ENCODE results near the gene GRB2. TPM values are rescaled to one million over a fixed set of nuclear protein-coding genes. Genes with fewer than 3 reads are reported as not detected.
"Not testable (repeated sequence)": the region's sequence is repeated elsewhere in the genome, so short reads cannot be mapped to it uniquely, and the experiment has no call there.

The GRB2 gene
- total RNA-seq, 2 experiments from 2014 or later = 167 to 179 TPM

- H3K9me3 Mint-ChIP-seq = no peaks in the 10 kb centered on the region
- H3K27ac Mint-ChIP-seq = no peak overlapping the region
- H3K27me3 Mint-ChIP-seq = no peaks in the 10 kb centered on the region
- ChIA-PET CTCF (interaction anchor here (1.1 to 1.4 kb wide), 2 partner anchors 14 to 128 kb away, joined by 4 to 9 read pairs; partner anchors contain the start of gene MIF4GD), POLR2A (interaction anchor here (0.6 to 7.1 kb wide), 4 partner anchors 9 to 254 kb away, joined by 3 to 78 read pairs (median 4); partner anchors contain the start of gene MIF4GD)
- H3K4me1 Mint-ChIP-seq (ENCODE audit: low read depth) = peaks cover 22% of the 10 kb centered on the region
- ATAC-seq (no peak), DNase-seq (no peak)
- no peak overlapping the region for H3K4me3 Mint-ChIP-seq
- TF ChIP-seq CTCF (IDR thresholded peaks at IDR 0.05) = no peak
- peaks cover 40% of the 10 kb centered on the region for H3K36me3 Mint-ChIP-seq (ENCODE audit: low read depth)
- intact Hi-C loops (cut with micrococcal nuclease) = no loop called here
These were observed 120.4 kb downstream of the GRB2 start for GRCh38 chr17:75285123-75285522.

- H3K4me1 Mint-ChIP-seq (ENCODE audit: low read depth); H3K9me3 Mint-ChIP-seq; H3K27ac Mint-ChIP-seq; ATAC-seq; H3K27me3 Mint-ChIP-seq; DNase-seq; H3K4me3 Mint-ChIP-seq; intact Hi-C loops (cut with micrococcal nuclease): not testable (repeated sequence)
- peaks cover 33% of the 10 kb centered on the region for H3K36me3 Mint-ChIP-seq (ENCODE audit: low read depth)
- POLR2A ChIA-PET = interaction anchor here (4.1 kb wide), 1 partner anchor 9 kb away, joined by 28 read pairs; the partner anchor contains the start of gene MIF4GD
- CTCF ChIA-PET = interaction anchor here (1.2 to 4.6 kb wide), 3 partner anchors 9 to 40 kb away, joined by 5 to 21 read pairs (median 6); partner anchors contain the start of genes MIF4GD and SLC25A19
These were observed 125.3 kb downstream of the GRB2 start for GRCh38 chr17:75280189-75280588.

- Mint-ChIP-seq H3K27ac (no peak overlapping the region), H3K36me3 (ENCODE audit: low read depth) (peaks cover 40% of the 10 kb centered on the region), H3K4me1 (ENCODE audit: low read depth) (peaks cover 8% of the 10 kb centered on the region), H3K9me3 (no peaks in the 10 kb centered on the region), H3K4me3 (no peak overlapping the region), H3K27me3 (no peaks in the 10 kb centered on the region)
- POLR2A ChIA-PET = interaction anchor here (0.5 to 1.5 kb wide), 4 partner anchors 12 to 129 kb away, joined by 3 to 9 read pairs (median 3); partner anchors contain the start of gene SLC25A19
- intact Hi-C loops (cut with micrococcal nuclease) = no loop called here
- no peak for TF ChIP-seq CTCF (IDR thresholded peaks at IDR 0.05)
- DNase-seq = no peak
- CTCF ChIA-PET = interaction anchor here (0.9 to 1.0 kb wide), 3 partner anchors 11 to 347 kb away, joined by 3 read pairs; no protein-coding TSS in a partner anchor
- ATAC-seq = no peak
These were observed 127.8 kb downstream of the GRB2 start for GRCh38 chr17:75277664-75278071.

GRCh38 chr17:75273977-75274708 is 131.3 kb downstream of the GRB2 start:
- POLR2A ChIA-PET = interaction anchor here (1.0 to 7.2 kb wide), 3 partner anchors 12 to 160 kb away, joined by 3 to 105 read pairs (median 78); partner anchors contain the start of genes GGA3, MRPS7 and SLC25A19
- no peak for ATAC-seq
- no peak for DNase-seq
- no peak for TF ChIP-seq CTCF (IDR thresholded peaks at IDR 0.05)
- no peaks in the 10 kb centered on the region for H3K9me3 Mint-ChIP-seq
- H3K36me3 Mint-ChIP-seq (ENCODE audit: low read depth) = peaks cover 39% of the 10 kb centered on the region
- no peak overlapping the region for H3K4me3 Mint-ChIP-seq
- no peak overlapping the region for H3K27ac Mint-ChIP-seq
- intact Hi-C loops (cut with micrococcal nuclease) = no loop called here
- no peaks in the 10 kb centered on the region for H3K27me3 Mint-ChIP-seq
- H3K4me1 Mint-ChIP-seq (ENCODE audit: low read depth) = peaks cover 22% of the 10 kb centered on the region
- CTCF ChIA-PET = interaction anchor here (0.7 to 6.5 kb wide), 2 partner anchors 13 to 34 kb away, joined by 3 to 107 read pairs; partner anchors contain the start of genes GGA3 and MRPS7

GRCh38 chr17:75272848-75273184 is 132.7 kb downstream of the GRB2 start:
- DNase-seq (no peak), ATAC-seq (no peak)
- no peaks in the 10 kb centered on the region for H3K9me3 Mint-ChIP-seq
- ChIA-PET POLR2A (interaction anchor here (0.7 to 7.2 kb wide), 7 partner anchors 8 to 139 kb away, joined by 3 to 105 read pairs (median 14); partner anchors contain the start of genes GGA3, MRPS7 and SLC25A19), CTCF (interaction anchor here (1.1 to 6.5 kb wide), 5 partner anchors 8 to 48 kb away, joined by 3 to 107 read pairs (median 43); partner anchors contain the start of genes GGA3, MRPS7 and SLC25A19)
- peak overlapping the region; percentile 86 for H3K4me3 Mint-ChIP-seq
- peaks cover 35% of the 10 kb centered on the region for H3K36me3 Mint-ChIP-seq (ENCODE audit: low read depth)
- peak overlapping the region; percentile 55 for H3K27ac Mint-ChIP-seq
- intact Hi-C loops (cut with micrococcal nuclease) = no loop called here
- no peak for TF ChIP-seq CTCF (IDR thresholded peaks at IDR 0.05)
- H3K4me1 Mint-ChIP-seq (ENCODE audit: low read depth) = peaks cover 31% of the 10 kb centered on the region
- H3K27me3 Mint-ChIP-seq = no peaks in the 10 kb centered on the region
